Mesodermal cell (in vitro differentiated cells): Measurements from ENCODE around the gene TNFAIP1.
A peak's percentile ranks its signal among the peaks of the same experiment; 100 is the strongest.

Experiments
- H3K27ac ChIP-seq: 2 replicates; pipeline ENCODE4 v1.7.0; 2013; ENCODE audit warnings: mild to moderate bottlenecking, low read depth, low read length, moderate library complexity; ENCODE audit not compliant: severe bottlenecking
- H3K36me3 ChIP-seq: 2 replicates; pipeline ENCODE4 v1.7.1; 2013; ENCODE audit warnings: mild to moderate bottlenecking, low read length, moderate library complexity; ENCODE audit not compliant: control insufficient read depth, insufficient read depth
- H3K4me1 ChIP-seq: one replicate; pipeline ENCODE4 v1.7.1; 2013; ENCODE audit warnings: mild to moderate bottlenecking, low read length; ENCODE audit not compliant: insufficient read depth, control insufficient read depth, poor library complexity, severe bottlenecking
- H3K4me3 ChIP-seq: 2 replicates; pipeline ENCODE4 v1.7.0; 2013; ENCODE audit warnings: low read length, control low read depth, mild to moderate bottlenecking; ENCODE audit not compliant: insufficient read depth, poor library complexity, severe bottlenecking; ENCODE audit errors: extremely low read depth
- H3K9me3 ChIP-seq: 2 replicates; pipeline ENCODE4 v1.7.1; 2013; ENCODE audit warnings: mild to moderate bottlenecking, low read length, moderate library complexity; ENCODE audit not compliant: control insufficient read depth
- WGBS, 2 experiments: methylation state at CpG; one replicate each; pipeline ENCODE4 v1.1.5; 2013; ENCODE audit warnings: missing lambda C conversion rate in 2 of 2; ENCODE audit not compliant: insufficient coverage in 2 of 2; 5-methylcytosine and 5-hydroxymethylcytosine counted together

The TNFAIP1 gene

GRCh38 chr17:28372203-28372944, 36.8 kb downstream of the TNFAIP1 start:
- WGBS, 2 experiments = 9 to 10% methylated on average over 47 to 48 of the region's 53 CpGs
- H3K27ac ChIP-seq = no peak overlapping the region
- peaks cover 16% of the 10 kb centered on the region for H3K4me1 ChIP-seq
- peak overlapping the region; percentile 58 for H3K4me3 ChIP-seq
- H3K36me3 ChIP-seq = no peaks in the 10 kb centered on the region
- H3K9me3 ChIP-seq = no peaks in the 10 kb centered on the region

DNA sequence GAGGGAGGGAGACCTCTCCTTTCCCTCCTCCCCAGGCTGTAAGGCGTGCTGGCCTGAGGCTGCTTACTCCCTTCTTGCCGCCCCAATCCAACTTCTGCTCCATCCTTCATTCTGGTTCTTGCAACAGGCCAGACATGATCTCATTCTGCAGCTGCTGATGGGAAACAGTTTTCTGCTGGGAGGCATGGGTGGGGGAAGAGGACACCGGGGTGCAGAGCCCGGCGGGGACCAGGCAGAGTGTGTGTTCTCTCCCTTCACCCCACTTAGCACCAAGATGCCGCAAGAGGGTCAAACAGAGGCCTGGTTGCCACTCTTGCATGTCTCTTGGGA, 37.3 kb downstream of the TNFAIP1 start:
- WGBS, 2 experiments = 92 to 100% methylated on average over 1 to 4 of the region's 6 CpGs
- Histone ChIP-seq H3K4me1 (peaks cover 16% of the 10 kb centered on the region), H3K4me3 (peak overlapping the region; percentile 58), H3K9me3 (no peaks in the 10 kb centered on the region), H3K36me3 (no peaks in the 10 kb centered on the region), H3K27ac (no peak overlapping the region)

GRCh38 chr17:28379814-28380801, 44.5 kb downstream of the TNFAIP1 start:
- Histone ChIP-seq H3K4me3 (no peak overlapping the region), H3K27ac (peak overlapping the region; percentile 43), H3K36me3 (peaks cover 6% of the 10 kb centered on the region), H3K9me3 (no peaks in the 10 kb centered on the region), H3K4me1 (peaks cover 10% of the 10 kb centered on the region)
- WGBS, 2 experiments = 76 to 83% methylated on average over 9 to 10 of the region's 10 CpGs

GRCh38 chr17:28381141-28381825, 45.7 kb downstream of the TNFAIP1 start:
- Histone ChIP-seq H3K4me1 (peaks cover 10% of the 10 kb centered on the region), H3K9me3 (no peaks in the 10 kb centered on the region), H3K4me3 (peak overlapping the region; percentile 14), H3K27ac (no peak overlapping the region), H3K36me3 (peaks cover 12% of the 10 kb centered on the region)
- WGBS, 2 experiments = 31 to 32% methylated on average over 51 to 72 of the region's 72 CpGs

GRCh38 chr17:28384281-28385036, 48.9 kb downstream of the TNFAIP1 start:
- 19% methylated on average over 32 to 55 of the region's 56 CpGs for WGBS, 2 experiments
- peak overlapping the region; percentile 8 for H3K4me3 ChIP-seq
- H3K27ac ChIP-seq = no peak overlapping the region
- peaks cover 10% of the 10 kb centered on the region for H3K4me1 ChIP-seq
- peaks cover 37% of the 10 kb centered on the region for H3K36me3 ChIP-seq
- H3K9me3 ChIP-seq = no peaks in the 10 kb centered on the region

DNA sequence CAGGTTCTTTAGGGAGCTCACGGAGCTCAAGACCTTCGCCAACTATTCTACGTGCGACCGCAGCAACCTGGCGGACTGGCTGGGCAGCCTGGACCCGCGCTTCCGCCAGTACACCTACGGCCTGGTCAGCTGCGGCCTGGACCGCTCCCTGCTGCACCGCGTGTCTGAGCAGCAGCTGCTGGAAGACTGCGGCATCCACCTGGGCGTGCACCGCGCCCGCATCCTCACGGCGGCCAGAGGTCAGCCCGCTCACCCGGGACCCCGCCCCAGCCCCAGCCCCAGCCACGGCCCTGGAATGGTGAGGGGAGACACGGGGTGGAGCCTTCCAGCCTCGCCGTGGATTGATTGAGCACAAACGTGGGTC, 49.5 kb downstream of the TNFAIP1 start:
- Histone ChIP-seq H3K36me3 (peaks cover 42% of the 10 kb centered on the region), H3K4me1 (peaks cover 8% of the 10 kb centered on the region), H3K4me3 (no peak overlapping the region), H3K9me3 (no peaks in the 10 kb centered on the region), H3K27ac (no peak overlapping the region)
- 38 to 54% methylated on average over 10 to 26 of the region's 29 CpGs for WGBS, 2 experiments

DNA sequence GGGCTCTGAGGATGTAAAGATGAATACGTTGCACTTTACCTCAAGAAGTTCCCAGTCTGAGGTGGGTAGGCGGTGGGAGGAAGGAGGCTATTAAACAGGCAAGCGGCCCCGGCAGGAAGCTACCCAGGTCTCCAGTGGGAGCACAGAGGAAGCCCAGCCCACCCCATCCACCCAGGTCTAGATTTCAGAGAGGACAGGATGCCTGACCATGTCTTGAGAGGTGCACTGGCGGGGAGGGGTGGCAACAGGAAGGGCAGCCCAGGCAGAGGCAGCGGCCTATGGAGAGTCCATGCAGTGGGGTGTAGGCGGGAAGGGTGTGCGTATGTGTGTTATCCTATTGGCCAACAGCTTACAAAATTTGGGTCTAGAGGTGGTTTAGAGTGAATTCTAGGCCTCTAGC, 49.8 kb downstream of the TNFAIP1 start:
- WGBS, 2 experiments = 90 to 92% methylated on average over 4 to 6 of the region's 8 CpGs
- no peak overlapping the region for H3K27ac ChIP-seq
- peaks cover 5% of the 10 kb centered on the region for H3K4me1 ChIP-seq
- peaks cover 46% of the 10 kb centered on the region for H3K36me3 ChIP-seq
- H3K9me3 ChIP-seq = no peaks in the 10 kb centered on the region
- no peak overlapping the region for H3K4me3 ChIP-seq

DNA sequence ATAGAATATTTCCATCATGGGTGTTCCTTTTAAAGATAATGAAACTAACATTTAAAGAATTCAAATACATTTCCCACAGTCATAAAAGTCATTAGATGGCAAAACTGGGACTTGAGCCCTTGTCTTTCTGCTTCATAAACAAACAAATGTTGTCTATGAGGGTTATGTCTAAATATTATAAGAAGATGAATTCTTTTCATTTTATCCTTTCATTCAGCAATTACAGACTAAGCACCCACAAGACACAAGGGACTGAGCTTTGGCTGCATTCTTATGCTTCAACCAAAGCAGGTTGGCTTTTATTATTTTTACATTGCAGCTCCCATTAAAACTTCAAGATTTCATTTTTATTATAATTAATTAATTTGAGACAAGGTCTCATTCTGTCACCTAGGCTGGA, 50.8 kb downstream of the TNFAIP1 start:
- peaks cover 3% of the 10 kb centered on the region for H3K4me1 ChIP-seq
- no peak overlapping the region for H3K4me3 ChIP-seq
- H3K9me3 ChIP-seq = peaks cover 9% of the 10 kb centered on the region
- H3K36me3 ChIP-seq = peaks cover 56% of the 10 kb centered on the region
- H3K27ac ChIP-seq = no peak overlapping the region

DNA sequence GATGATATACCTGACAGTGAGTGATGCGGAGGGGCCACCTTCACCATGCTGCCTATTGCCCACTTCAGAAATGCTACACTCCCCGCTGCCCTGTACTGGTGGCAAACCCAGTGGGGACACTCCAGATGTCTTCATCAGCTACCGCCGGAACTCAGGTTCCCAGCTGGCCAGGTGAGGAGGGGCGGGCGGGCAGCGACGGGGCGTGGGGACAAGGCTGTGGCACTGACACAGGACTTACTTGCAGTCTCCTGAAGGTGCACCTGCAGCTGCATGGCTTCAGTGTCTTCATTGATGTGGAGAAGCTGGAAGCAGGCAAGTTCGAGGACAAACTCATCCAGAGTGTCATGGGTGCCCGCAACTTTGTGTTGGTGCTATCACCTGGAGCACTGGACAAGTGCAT, 52.5 kb downstream of the TNFAIP1 start:
- Histone ChIP-seq H3K36me3 (peaks cover 59% of the 10 kb centered on the region), H3K4me1 (peaks cover 6% of the 10 kb centered on the region), H3K4me3 (no peak overlapping the region), H3K9me3 (peaks cover 10% of the 10 kb centered on the region), H3K27ac (no peak overlapping the region)
- 93 to 94% methylated on average over 11 of the region's 11 CpGs for WGBS, 2 experiments

- peaks cover 65% of the 10 kb centered on the region for H3K36me3 ChIP-seq
- peaks cover 21% of the 10 kb centered on the region for H3K4me1 ChIP-seq
- no peak overlapping the region for H3K4me3 ChIP-seq
- H3K9me3 ChIP-seq = peaks cover 10% of the 10 kb centered on the region
- 100% methylated on average over 1 of the region's 1 CpG; no CpG with 5 or more reads in 1 of the 2 experiments for WGBS, 2 experiments
- H3K27ac ChIP-seq = no peak overlapping the region
Observed at GRCh38 chr17:28390141-28390540, 54.6 kb downstream of the TNFAIP1 start.
